Chondrocyte (in vitro differentiated cells): ENCODE results near the gene SYNCRIP. TPM values are rescaled to one million over a fixed set of nuclear protein-coding genes. Genes with fewer than 3 reads are reported as not detected.
"Not testable (repeated sequence)": the region's sequence is repeated elsewhere in the genome, so short reads cannot be mapped to it uniquely, and the experiment has no call there.

Source experiments
- DNase-seq: peaks from one replicate; pipeline ENCODE4 v3.0.0; 2021; ENCODE audit warnings: mixed read lengths, low spot score
- H3K27ac Mint-ChIP-seq: one replicate; pipeline ENCODE4 v1.8.0; 2021; ENCODE audit warnings: mild to moderate bottlenecking, moderate library complexity, mixed read lengths; ENCODE audit not compliant: unreplicated experiment
- H3K27me3 Mint-ChIP-seq: 2 replicates; pipeline ENCODE4 v1.8.0; 2021; ENCODE audit warnings: low read depth, mixed read lengths
- H3K36me3 Mint-ChIP-seq: 2 replicates; pipeline ENCODE4 v1.8.0; 2021; ENCODE audit warnings: low read depth, mixed read lengths
- H3K4me1 Mint-ChIP-seq: 2 replicates; pipeline ENCODE4 v1.8.0; 2021; ENCODE audit warnings: low read depth, mild to moderate bottlenecking, mixed read lengths
- H3K4me3 Mint-ChIP-seq: one replicate; pipeline ENCODE4 v1.8.0; 2021; ENCODE audit warnings: mild to moderate bottlenecking, moderate library complexity, mixed read lengths; ENCODE audit not compliant: unreplicated experiment
- H3K9me3 Mint-ChIP-seq: 2 replicates; pipeline ENCODE4 v1.8.0; 2021; ENCODE audit warnings: low read depth, mixed read lengths
- CTCF ChIP-seq: fragments of 200-600 bp; sonication (generic); IDR thresholded peaks from 2 replicates; pipeline ENCODE4 v1.5.0; 2021; ENCODE audit warnings: antibody characterized with exemption, mild to moderate bottlenecking, moderate library complexity
- total RNA-seq: library from RNA; stranded (reverse); gene quantifications from 3 replicates; pipeline ENCODE4 v1.2.1, GENCODE V29; 2021

Gene SYNCRIP
- total RNA-seq, 1 donor from 2014 or later, result 90.5 TPM

GRCh38 chr6:85591207-85591606 is 51.5 kb downstream of the SYNCRIP start:
- no peak for DNase-seq
- no peak for TF ChIP-seq CTCF
- peak overlapping the region; percentile 5 for H3K27ac Mint-ChIP-seq
- no peak overlapping the region for H3K4me3 Mint-ChIP-seq
- H3K9me3 Mint-ChIP-seq, result peaks cover 10% of the 10 kb centered on the region
- H3K4me1 Mint-ChIP-seq, result peaks cover 43% of the 10 kb centered on the region
- H3K27me3 Mint-ChIP-seq, result no peaks in the 10 kb centered on the region
- peaks cover 2% of the 10 kb centered on the region for H3K36me3 Mint-ChIP-seq

GRCh38 chr6:85585741-85586140 is 56.9 kb downstream of the SYNCRIP start:
- peaks cover 19% of the 10 kb centered on the region for H3K36me3 Mint-ChIP-seq
- TF ChIP-seq CTCF, result no peak
- no peak overlapping the region for H3K4me3 Mint-ChIP-seq
- no peak for DNase-seq
- peaks cover 15% of the 10 kb centered on the region for H3K4me1 Mint-ChIP-seq
- H3K27me3 Mint-ChIP-seq, result no peaks in the 10 kb centered on the region
- no peak overlapping the region for H3K27ac Mint-ChIP-seq
- peaks cover 47% of the 10 kb centered on the region for H3K9me3 Mint-ChIP-seq

GRCh38 chr6:85582832-85583231 is 59.9 kb downstream of the SYNCRIP start:
- Mint-ChIP-seq H3K36me3 (peaks cover 17% of the 10 kb centered on the region), H3K9me3 (peaks cover 37% of the 10 kb centered on the region), H3K4me1 (peaks cover 19% of the 10 kb centered on the region)
- H3K27me3 Mint-ChIP-seq, H3K4me3 Mint-ChIP-seq, DNase-seq, H3K27ac Mint-ChIP-seq: not testable (repeated sequence)

GRCh38 chr6:85581572-85581971 is 61.1 kb downstream of the SYNCRIP start:
- peaks cover 37% of the 10 kb centered on the region for H3K9me3 Mint-ChIP-seq
- H3K27ac Mint-ChIP-seq, result no peak overlapping the region
- peaks cover 19% of the 10 kb centered on the region for H3K4me1 Mint-ChIP-seq
- no peak for DNase-seq
- no peak overlapping the region for H3K4me3 Mint-ChIP-seq
- peaks cover 17% of the 10 kb centered on the region for H3K36me3 Mint-ChIP-seq
- no peaks in the 10 kb centered on the region for H3K27me3 Mint-ChIP-seq
- no peak for TF ChIP-seq CTCF

GRCh38 chr6:85580878-85581267 is 61.8 kb downstream of the SYNCRIP start:
- Mint-ChIP-seq H3K36me3 (peaks cover 17% of the 10 kb centered on the region), H3K4me1 (peaks cover 19% of the 10 kb centered on the region), H3K9me3 (peaks cover 37% of the 10 kb centered on the region), H3K27ac (no peak overlapping the region), H3K4me3 (no peak overlapping the region), H3K27me3 (no peaks in the 10 kb centered on the region)
- TF ChIP-seq CTCF, result no peak
- no peak for DNase-seq

GRCh38 chr6:85580118-85580877 is 62.4 kb downstream of the SYNCRIP start:
- no peak for TF ChIP-seq CTCF
- H3K27ac Mint-ChIP-seq, result peak overlapping the region; percentile 28
- H3K4me3 Mint-ChIP-seq, result no peak overlapping the region
- H3K9me3 Mint-ChIP-seq, result peaks cover 37% of the 10 kb centered on the region
- DNase-seq, result no peak
- no peaks in the 10 kb centered on the region for H3K27me3 Mint-ChIP-seq
- peaks cover 23% of the 10 kb centered on the region for H3K4me1 Mint-ChIP-seq
- peaks cover 17% of the 10 kb centered on the region for H3K36me3 Mint-ChIP-seq
